Hematopoietic multipotent progenitor cell treated with erythropoietin and hydrocortisone succinate and interleukin-3 and kit ligand, for 4 days (in vitro differentiated cells): ENCODE results near the gene PAX3.
"Not testable (repeated sequence)": the region's sequence is repeated elsewhere in the genome, so short reads cannot be mapped to it uniquely, and the experiment has no call there.

Source experiments
- DNase-seq: peaks from one replicate; pipeline ENCODE4 v3.0.0-alpha.2; 2015

PAX3 gene

GRCh38 chr2:222205136-222205535, 93.7 kb downstream of the PAX3 start:
- DNase-seq = no peak

GRCh38 chr2:222203041-222203440, 95.8 kb downstream of the PAX3 start:
- DNase-seq = no peak

GRCh38 chr2:222196159-222196558, 102.6 kb downstream of the PAX3 start:
- DNase-seq = no peak

- no peak for DNase-seq
These were observed 104.1 kb downstream of the PAX3 start for GRCh38 chr2:222194669-222195068.

GRCh38 chr2:222193328-222193983, 105.3 kb downstream of the PAX3 start:
- DNase-seq = no peak

- DNase-seq = no peak
These were observed 118.2 kb downstream of the PAX3 start for GRCh38 chr2:222180619-222181018.

- no peak for DNase-seq
These were observed 119.2 kb downstream of the PAX3 start for GRCh38 chr2:222179592-222179991.

GRCh38 chr2:222178450-222178849, 120.3 kb downstream of the PAX3 start:
- DNase-seq = no peak

GRCh38 chr2:222176890-222177289, 121.9 kb downstream of the PAX3 start:
- no peak for DNase-seq

GRCh38 chr2:222174450-222174849, 124.3 kb downstream of the PAX3 start:
- no peak for DNase-seq

GRCh38 chr2:222169346-222169745, 129.5 kb downstream of the PAX3 start:
- DNase-seq = no peak

- DNase-seq = no peak
These were observed 131.0 kb downstream of the PAX3 start for GRCh38 chr2:222167762-222168161.

- no peak for DNase-seq
These were observed 137.9 kb downstream of the PAX3 start for GRCh38 chr2:222160944-222161343.

- DNase-seq = no peak
These were observed 138.7 kb downstream of the PAX3 start for GRCh38 chr2:222160125-222160524.

GRCh38 chr2:222159221-222159620, 139.6 kb downstream of the PAX3 start:
- no peak for DNase-seq

- DNase-seq = not testable (repeated sequence)
These were observed 143.7 kb downstream of the PAX3 start for GRCh38 chr2:222155003-222155664.
